ENCODE data around the gene ZNF483.
"Not testable (repeated sequence)": the region's sequence is repeated elsewhere in the genome, so short reads cannot be mapped to it uniquely, and the experiment has no call there.

ZNF483 gene

GRCh38 chr9:111559000-111559610, 34.1 kb downstream of the ZNF483 start:
- peaks cover 44% of the 10 kb centered on the region for H3K9me3 Mint-ChIP-seq
- no peak overlapping the region for H3K27ac Mint-ChIP-seq
- no peak for DNase-seq
- no peak overlapping the region for H3K4me3 Mint-ChIP-seq
- no peak for TF ChIP-seq CTCF (IDR thresholded peaks at IDR 0.05)
- H3K27me3 Mint-ChIP-seq (ENCODE audit: low read depth, poor library complexity), result peaks cover 4% of the 10 kb centered on the region
- no peaks in the 10 kb centered on the region for H3K4me1 Mint-ChIP-seq
- peaks cover 88% of the 10 kb centered on the region for H3K36me3 Mint-ChIP-seq (ENCODE audit: low read depth)

GRCh38 chr9:111561165-111561719, 36.3 kb downstream of the ZNF483 start:
- Mint-ChIP-seq H3K9me3 (peaks cover 24% of the 10 kb centered on the region), H3K36me3 (ENCODE audit: low read depth) (peaks cover 86% of the 10 kb centered on the region)

GRCh38 chr9:111566234-111566633, 41.3 kb downstream of the ZNF483 start:
- Mint-ChIP-seq H3K27me3 (ENCODE audit: low read depth, poor library complexity) (peaks cover 7% of the 10 kb centered on the region), H3K4me3 (no peak overlapping the region), H3K4me1 (no peaks in the 10 kb centered on the region), H3K36me3 (ENCODE audit: low read depth) (peaks cover 98% of the 10 kb centered on the region), H3K9me3 (peaks cover 43% of the 10 kb centered on the region), H3K27ac (no peak overlapping the region)
- TF ChIP-seq CTCF (IDR thresholded peaks at IDR 0.05), result no peak
- DNase-seq, result no peak

More at GRCh38 chr9:111561165-111561719, 36.3 kb downstream of the ZNF483 start:
- peaks cover 4% of the 10 kb centered on the region for H3K27me3 Mint-ChIP-seq (ENCODE audit: low read depth, poor library complexity)
- DNase-seq, result no peak
- H3K27ac Mint-ChIP-seq, result no peak overlapping the region
- TF ChIP-seq CTCF (IDR thresholded peaks at IDR 0.05), result no peak
- H3K4me1 Mint-ChIP-seq, result no peaks in the 10 kb centered on the region
- H3K4me3 Mint-ChIP-seq, result no peak overlapping the region

- not testable (repeated sequence) for H3K4me1 Mint-ChIP-seq; DNase-seq; H3K27me3 Mint-ChIP-seq (ENCODE audit: low read depth, poor library complexity); H3K27ac Mint-ChIP-seq; H3K4me3 Mint-ChIP-seq
- peaks cover 43% of the 10 kb centered on the region for H3K9me3 Mint-ChIP-seq
- peaks cover 98% of the 10 kb centered on the region for H3K36me3 Mint-ChIP-seq (ENCODE audit: low read depth)
Measured at GRCh38 chr9:111568127-111568526, 43.1 kb downstream of the ZNF483 start.

- peaks cover 4% of the 10 kb centered on the region for H3K27me3 Mint-ChIP-seq (ENCODE audit: low read depth, poor library complexity)
- H3K4me1 Mint-ChIP-seq, result peaks cover 8% of the 10 kb centered on the region
- H3K9me3 Mint-ChIP-seq, result peaks cover 23% of the 10 kb centered on the region
- H3K27ac Mint-ChIP-seq, result peak overlapping the region; percentile 78
- no peak for DNase-seq
- H3K4me3 Mint-ChIP-seq, result no peak overlapping the region
- no peak for TF ChIP-seq CTCF (IDR thresholded peaks at IDR 0.05)
- peaks cover 96% of the 10 kb centered on the region for H3K36me3 Mint-ChIP-seq (ENCODE audit: low read depth)
Measured at GRCh38 chr9:111572950-111573604, 48.1 kb downstream of the ZNF483 start.

- no peak for TF ChIP-seq CTCF (IDR thresholded peaks at IDR 0.05)
- no peak for DNase-seq
- no peaks in the 10 kb centered on the region for H3K9me3 Mint-ChIP-seq
- no peaks in the 10 kb centered on the region for H3K27me3 Mint-ChIP-seq (ENCODE audit: low read depth, poor library complexity)
- H3K27ac Mint-ChIP-seq, result no peak overlapping the region
- H3K4me3 Mint-ChIP-seq, result no peak overlapping the region
- H3K36me3 Mint-ChIP-seq (ENCODE audit: low read depth), result peaks cover 58% of the 10 kb centered on the region
- H3K4me1 Mint-ChIP-seq, result no peaks in the 10 kb centered on the region
Measured at GRCh38 chr9:111582888-111583287, 57.9 kb downstream of the ZNF483 start.

Measured in nephron progenitor cell (in vitro differentiated cells).